DMS79 (cell line): ENCODE results near the gene ESR2.
"Not testable (repeated sequence)": the region's sequence is repeated elsewhere in the genome, so short reads cannot be mapped to it uniquely, and the experiment has no call there.

Source experiments
- DNase-seq: peaks from one replicate; lab custom pipeline; 2025; lab: John Stamatoyannopoulos, UW

The ESR2 gene

GRCh38 chr14:64137657-64138290 lies 156.4 kb downstream of the ESR2 start:
- no peak for DNase-seq

- DNase-seq: peak; percentile 57
Measured at GRCh38 chr14:64126548-64126947, 167.6 kb downstream of the ESR2 start.

GRCh38 chr14:64125270-64125669 lies 168.9 kb downstream of the ESR2 start:
- DNase-seq: no peak

- DNase-seq: no peak
Measured at GRCh38 chr14:64123241-64123822, 170.8 kb downstream of the ESR2 start.

GRCh38 chr14:64119980-64120379 lies 174.2 kb downstream of the ESR2 start:
- DNase-seq: no peak

GRCh38 chr14:64119500-64119899 lies 174.7 kb downstream of the ESR2 start:
- no peak for DNase-seq

GRCh38 chr14:64118892-64119291 lies 175.3 kb downstream of the ESR2 start:
- no peak for DNase-seq

- DNase-seq: not testable (repeated sequence)
Measured at GRCh38 chr14:64118403-64118742, 175.8 kb downstream of the ESR2 start.

- no peak for DNase-seq
Measured at GRCh38 chr14:64117671-64118402, 176.3 kb downstream of the ESR2 start.

GRCh38 chr14:64115401-64115800 lies 178.8 kb downstream of the ESR2 start:
- no peak for DNase-seq

- no peak for DNase-seq
Measured at GRCh38 chr14:64114796-64115195, 179.4 kb downstream of the ESR2 start.

GRCh38 chr14:64114166-64114565 lies 180.0 kb downstream of the ESR2 start:
- no peak for DNase-seq

GRCh38 chr14:64112867-64113678 lies 181.1 kb downstream of the ESR2 start:
- peak; percentile 13 for DNase-seq

- DNase-seq: no peak
Measured at GRCh38 chr14:64110802-64111201, 183.4 kb downstream of the ESR2 start.

- no peak for DNase-seq
Measured at GRCh38 chr14:64109819-64110554, 184.2 kb downstream of the ESR2 start.

- no peak for DNase-seq
Measured at GRCh38 chr14:64107438-64107837, 186.7 kb downstream of the ESR2 start.

GRCh38 chr14:64098120-64098519 lies 196.1 kb downstream of the ESR2 start:
- peak; percentile 81 for DNase-seq

- no peak for DNase-seq
Measured at GRCh38 chr14:64095620-64096019, 198.6 kb downstream of the ESR2 start.

GRCh38 chr14:64092940-64093339 lies 201.2 kb downstream of the ESR2 start:
- DNase-seq: peak; percentile 91

- no peak for DNase-seq
Measured at GRCh38 chr14:64092338-64092737, 201.8 kb downstream of the ESR2 start.

GRCh38 chr14:64091217-64091616 lies 203.0 kb downstream of the ESR2 start:
- peak; percentile 33 for DNase-seq

GRCh38 chr14:64089920-64090319 lies 204.3 kb downstream of the ESR2 start:
- no peak for DNase-seq
